ENCODE data around the gene PHOSPHO1.
A peak's percentile ranks its signal among the peaks of the same experiment; 100 is the strongest.
"Not testable (repeated sequence)": the region's sequence is repeated elsewhere in the genome, so short reads cannot be mapped to it uniquely, and the experiment has no call there.

The PHOSPHO1 gene, protein sequence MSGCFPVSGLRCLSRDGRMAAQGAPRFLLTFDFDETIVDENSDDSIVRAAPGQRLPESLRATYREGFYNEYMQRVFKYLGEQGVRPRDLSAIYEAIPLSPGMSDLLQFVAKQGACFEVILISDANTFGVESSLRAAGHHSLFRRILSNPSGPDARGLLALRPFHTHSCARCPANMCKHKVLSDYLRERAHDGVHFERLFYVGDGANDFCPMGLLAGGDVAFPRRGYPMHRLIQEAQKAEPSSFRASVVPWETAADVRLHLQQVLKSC

DNA sequence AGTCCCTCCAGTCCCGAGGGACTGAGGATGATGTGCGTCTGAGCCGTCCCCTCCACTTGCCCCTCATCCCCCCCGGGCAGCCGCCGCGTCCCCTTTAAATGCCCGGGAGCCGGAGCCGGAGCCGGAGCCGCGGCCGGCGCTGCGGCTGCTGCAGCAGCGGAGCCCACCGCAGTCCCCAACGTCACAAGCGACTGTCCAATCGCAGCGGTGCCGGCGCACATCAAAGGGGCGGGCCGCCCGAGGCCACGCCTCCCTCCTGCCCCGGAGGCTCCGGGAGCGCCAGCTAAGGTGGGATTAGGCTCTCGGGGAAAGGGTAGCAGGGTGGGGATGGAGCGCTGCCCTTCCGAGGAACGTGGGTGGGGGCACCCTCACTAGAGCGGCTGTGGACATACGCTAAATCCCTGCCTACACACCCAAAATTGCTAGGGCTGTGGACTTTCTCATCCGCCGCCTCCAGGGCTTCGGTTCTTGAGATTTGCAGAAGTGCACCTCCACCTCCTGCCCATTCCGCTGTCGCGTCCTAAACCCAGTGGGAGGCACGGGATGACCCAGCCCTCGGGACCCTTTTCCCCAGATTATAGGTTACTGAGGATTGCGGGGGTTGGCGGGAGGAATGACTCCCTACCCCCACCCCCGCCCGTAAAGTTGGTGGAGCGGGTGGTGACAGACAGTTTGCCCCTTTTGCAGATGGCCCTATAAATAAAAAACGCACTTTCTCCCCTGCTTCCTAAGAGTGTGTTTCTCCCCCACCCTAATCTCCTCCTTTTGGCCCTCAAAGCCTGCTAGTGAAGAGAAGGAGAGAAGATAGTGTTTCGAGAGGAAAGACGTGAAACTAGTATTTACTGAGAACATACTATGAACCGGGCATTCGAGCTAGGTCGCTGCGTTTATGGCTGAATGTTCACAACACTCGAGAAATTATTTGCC lies at the start of gene PHOSPHO1:
Gene PHOSPHO1 (minus strand): TSS at position 152 of the 927 bp plus-strand sequence. CDS start 4,096 bp downstream, outside the sequence.
- peak; percentile 84 for DNase-seq (ENCODE audit: low spot score)

DNA sequence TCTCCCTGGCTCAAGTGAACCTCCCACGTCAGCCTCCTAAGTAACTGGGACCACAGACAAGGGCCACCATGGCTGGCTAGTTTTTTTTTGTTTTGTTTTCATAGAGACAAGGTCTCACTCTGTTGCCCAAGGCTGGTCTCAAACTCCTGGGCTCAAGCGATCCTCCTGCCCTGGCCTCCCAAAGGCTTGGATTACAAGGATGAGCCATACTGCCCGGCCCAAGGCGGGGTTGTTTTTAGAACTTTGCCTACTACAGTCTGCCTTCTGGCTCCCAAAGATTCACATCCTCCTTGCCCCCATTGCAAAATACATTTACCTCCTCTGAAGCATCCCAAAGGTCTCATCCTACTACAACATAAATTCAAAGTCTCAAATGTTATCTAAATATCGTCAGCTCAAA lies 49.5 kb upstream of the PHOSPHO1 start:
- DNase-seq (ENCODE audit: low spot score): no peak

DNA sequence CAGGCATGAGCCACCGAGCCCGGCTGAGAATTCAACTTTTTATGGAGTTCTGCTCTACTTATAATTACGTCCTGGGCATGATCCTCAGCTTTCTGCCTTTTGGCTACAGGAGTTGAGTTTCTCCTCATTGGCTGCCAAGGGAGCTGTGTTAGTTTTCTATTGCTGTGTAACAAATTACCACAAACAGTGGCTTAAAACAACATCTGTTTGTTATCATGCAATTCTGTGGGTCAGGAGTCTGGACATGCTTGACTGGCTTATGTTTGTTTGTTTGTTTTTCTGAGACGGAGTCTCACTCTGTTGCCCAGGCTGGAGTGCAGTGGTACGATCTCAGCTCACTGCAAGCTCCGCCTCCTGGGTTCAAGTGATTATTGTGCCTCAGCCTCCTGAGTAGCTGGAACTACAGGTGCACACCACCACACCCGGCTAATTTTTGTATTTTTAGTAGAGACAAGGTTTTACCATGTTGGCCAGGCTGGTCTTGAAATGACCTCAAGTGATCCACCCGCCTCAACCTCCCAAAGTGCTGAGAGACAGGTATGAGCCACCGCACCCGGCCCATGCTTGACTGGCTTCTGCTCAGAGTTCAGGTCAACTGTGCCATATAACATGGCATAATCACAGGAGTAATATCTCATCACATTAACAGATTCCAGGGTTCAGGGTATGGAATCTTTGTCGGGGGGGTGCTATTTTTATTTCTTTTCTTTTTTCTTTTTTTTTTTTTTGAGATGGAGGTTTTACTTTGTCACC lies 48.9 kb upstream of the PHOSPHO1 start:
- DNase-seq (ENCODE audit: low spot score): not testable (repeated sequence)

DNA sequence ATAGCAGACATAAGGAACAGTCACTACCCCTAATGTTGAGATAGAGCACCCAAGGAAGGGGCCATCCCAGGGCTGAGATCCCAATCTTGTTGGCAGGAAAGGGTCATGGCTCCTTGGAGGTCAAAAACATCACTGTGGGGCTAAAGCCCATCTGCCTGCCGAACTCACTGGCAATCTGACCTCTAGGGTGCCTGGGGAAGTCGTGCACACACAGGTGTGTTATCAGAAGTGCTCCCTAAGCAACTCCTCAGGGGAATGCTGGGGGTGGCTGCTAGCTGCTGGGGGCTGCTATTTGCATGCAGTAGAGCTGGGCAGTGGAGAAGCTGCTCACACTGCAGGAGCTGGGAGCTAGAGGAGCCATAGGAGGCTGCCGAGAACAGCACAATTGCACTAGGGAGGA lies 47.5 kb upstream of the PHOSPHO1 start:
- no peak for DNase-seq (ENCODE audit: low spot score)

DNA sequence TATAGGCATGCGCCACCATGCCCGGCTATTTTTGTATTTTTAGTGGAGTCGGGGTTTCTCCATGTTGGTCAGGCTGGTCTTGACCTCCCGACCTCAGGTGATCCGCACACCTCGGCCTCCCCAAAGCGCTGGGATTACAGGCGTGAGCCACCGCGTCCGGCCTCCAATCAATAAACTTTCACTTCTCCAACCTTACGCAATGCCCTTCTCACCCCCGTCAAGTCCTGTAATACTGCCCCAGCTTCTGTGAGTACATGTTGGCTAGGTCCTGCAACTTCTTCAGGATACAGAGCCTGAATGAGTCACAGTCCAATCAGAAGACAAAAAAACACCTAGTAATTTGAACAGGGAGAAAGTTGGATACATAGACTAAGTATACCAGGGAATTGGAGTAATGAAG lies 47.1 kb upstream of the PHOSPHO1 start:
- no peak for DNase-seq (ENCODE audit: low spot score)

DNA sequence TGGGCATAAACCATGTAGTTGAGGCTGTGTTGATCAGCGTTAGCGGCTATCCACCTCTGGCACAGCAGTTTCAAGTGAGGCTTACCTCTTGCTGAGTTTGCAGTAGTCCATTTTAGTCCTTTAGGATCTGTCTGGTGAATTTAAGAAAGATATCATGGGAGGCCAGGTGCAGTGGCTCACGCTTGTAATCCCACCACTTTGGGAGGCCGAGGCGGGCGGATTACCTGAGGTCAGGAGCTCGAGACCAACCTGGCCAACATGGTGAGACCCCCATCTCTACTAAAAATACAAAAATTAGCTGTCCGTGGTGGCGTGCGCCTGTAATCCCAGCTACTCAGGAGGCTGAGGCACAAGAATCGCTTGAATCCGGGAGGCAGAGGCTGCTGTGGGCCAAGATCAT lies 45.4 kb upstream of the PHOSPHO1 start:
- DNase-seq (ENCODE audit: low spot score): not testable (repeated sequence)

DNA sequence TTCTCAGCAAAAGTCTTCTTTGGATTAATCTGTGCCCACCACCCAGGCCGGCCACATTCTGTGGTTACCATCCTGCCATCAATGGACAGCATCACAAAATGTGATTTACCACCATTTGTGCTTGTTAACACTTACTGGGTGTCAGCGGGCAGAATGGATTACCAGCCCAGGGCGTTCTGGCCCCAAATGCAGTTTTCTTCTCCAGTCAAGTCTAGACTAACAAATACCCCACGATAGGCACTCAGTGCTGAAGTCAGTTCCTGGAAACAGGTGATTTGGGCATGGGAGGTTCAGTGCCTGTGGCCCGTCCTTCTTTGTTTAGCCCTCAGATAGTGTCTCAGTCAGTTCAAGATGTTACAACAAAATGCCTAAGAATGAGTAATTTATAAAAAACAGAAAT lies 38.8 kb upstream of the PHOSPHO1 start:
- no peak for DNase-seq (ENCODE audit: low spot score)

DNA sequence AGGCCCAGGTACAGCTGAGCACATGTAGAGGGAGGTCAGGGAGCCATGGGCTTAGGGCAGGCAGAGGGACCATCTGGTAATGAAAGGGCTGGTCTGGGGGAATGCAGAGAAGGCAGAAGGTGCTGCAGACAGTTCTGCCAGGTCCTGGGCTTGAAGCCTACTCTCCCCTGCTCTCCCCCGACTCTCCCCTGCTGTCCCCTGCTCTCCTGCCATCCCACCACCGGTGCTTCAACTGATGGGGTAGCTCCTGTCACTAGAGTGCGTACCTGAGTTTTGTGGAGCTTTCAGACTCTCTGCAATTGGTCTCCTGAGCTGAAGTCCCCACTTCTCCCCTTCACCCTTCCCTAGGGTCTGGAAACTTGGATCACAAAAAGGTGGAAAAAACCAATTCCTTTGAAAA lies 37.3 kb upstream of the PHOSPHO1 start:
- DNase-seq (ENCODE audit: low spot score): no peak

DNA sequence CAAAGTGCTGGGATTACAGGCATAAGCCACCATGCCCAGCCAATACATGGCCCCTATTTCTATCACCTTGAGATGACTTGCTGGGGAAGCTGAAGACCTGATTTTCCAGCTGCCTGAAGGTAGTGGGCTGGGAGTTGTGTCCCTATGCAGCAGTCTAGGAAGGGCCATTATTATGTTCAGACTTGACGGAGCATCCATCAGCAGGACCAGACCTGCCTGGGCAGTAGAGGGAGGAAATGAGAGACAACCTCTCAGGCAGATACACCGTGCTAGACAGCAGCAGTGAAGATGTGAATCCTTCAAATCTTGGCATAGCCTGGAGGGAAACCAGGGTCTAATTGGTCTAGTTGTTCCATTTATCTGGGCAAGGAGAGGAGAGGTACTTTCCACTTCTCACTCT lies 35.6 kb upstream of the PHOSPHO1 start:
- DNase-seq (ENCODE audit: low spot score): no peak

DNA sequence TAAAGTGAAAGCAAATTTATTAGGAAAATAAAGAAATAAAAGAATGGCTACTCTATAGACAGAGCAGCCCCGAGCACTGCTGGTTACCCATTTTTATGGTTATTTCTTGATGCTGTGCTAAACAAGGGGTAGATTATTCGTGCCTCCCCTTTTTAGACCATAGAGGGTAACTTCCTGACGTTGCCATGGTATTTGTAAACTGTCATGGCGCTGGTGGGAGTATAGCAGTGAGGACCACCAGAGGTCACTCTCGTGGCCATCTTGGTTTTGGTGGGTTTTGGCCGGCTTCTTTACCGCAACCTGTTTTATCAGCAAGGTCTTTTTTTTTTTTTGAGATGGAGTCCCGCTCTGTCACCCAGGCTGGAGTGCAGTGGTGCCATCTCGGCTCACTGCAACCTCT lies 31.0 kb upstream of the PHOSPHO1 start:
- not testable (repeated sequence) for DNase-seq (ENCODE audit: low spot score)

DNA sequence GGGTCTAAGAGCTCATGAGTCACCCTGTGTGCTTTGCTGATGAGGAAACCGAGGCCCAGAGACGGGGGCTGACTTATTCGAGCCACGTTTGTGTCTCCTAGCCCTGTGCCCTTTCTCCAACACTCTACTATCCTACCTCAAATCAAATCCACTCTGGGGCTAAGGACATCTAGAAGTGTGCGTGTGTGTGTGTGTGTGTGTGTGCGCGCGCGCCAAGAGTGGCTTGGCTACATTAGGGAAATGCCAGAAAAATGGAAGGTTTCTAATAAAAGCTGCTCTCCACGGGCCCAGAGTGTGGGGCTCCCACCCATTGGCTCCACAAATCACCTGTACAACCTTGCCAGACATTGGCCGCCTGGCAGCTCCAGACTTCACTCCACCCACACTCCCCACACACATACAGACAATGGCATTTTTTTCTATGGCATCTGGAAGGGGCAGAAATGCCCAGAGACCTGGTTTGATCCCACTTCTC lies 30.3 kb upstream of the PHOSPHO1 start:
- DNase-seq (ENCODE audit: low spot score): no peak

DNA sequence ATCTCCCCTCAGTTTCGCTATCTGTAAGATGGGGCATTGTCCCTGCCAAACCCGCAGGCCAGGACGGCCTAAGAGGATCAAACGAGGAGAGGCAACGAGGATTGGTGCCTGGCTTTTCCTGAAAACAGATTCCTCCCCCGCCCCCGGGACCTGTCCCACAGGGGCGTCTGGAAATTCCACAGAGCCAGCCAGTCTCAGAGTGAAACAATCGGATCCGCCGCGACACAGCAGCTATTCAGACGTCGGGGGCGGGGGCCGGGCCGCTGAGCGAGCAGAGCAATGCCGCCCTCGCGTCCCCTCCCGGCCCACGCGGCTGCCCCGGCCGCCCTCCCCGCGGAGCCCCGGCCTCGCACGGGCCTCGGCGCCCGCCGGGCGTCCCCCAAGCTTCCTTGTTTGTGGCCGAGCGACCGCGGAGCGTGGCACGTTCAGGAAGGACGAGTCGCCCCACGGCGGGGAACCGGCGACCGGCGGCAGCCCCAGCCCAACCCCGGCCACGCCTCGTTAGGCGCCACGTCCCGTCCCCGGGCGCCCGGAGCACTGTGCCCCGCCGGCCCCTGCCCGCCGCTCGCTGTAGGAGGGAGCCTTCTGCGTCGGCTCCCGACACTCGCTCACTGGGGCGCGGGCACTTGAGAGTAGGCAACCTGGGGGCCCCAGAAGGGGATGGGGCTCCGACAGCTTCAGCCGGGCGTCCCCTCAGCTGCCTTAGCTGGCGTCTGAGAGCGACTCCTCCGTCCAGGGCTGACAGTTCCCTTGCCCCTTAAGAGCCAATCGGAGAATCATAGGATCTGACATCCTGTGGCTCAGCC lies 29.6 kb upstream of the PHOSPHO1 start:
- peak; percentile 42 for DNase-seq (ENCODE audit: low spot score)

DNA sequence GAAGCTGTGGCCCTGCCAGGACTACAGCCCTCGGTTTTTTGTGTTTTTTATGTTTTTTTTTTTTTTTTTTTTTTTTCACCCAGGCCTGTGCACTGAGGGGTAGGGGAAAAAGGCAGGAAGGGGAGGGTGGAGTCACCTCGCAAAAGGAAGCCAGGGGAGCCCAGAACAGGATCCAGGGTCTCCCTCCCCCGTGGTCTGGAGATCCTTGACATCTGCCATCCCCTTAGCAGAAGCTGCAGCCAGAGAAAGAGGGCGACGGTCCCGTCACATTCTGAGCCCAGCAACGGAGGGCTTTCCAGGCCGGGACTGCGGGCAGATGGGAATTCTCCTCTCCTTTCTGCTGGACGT lies 29.1 kb upstream of the PHOSPHO1 start:
- DNase-seq (ENCODE audit: low spot score): no peak

DNA sequence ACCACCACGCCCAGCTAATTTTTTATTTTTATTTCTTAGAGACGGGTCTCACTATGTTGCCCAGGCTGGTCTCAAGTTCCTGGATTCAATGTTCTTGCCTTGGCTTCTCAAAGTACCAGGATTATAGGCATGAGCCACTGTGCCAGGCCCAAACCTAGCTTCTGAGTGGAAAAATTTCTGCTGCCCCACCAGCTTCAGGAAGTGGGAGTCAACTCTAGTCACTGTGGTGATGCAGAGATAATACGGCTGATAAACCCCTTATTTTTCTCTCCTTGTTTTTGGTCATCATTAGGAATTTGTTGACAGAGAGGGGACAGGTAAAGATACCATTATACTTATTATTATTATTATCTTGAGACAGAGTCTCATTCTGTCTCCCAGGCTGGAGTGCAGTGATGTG lies 27.8 kb upstream of the PHOSPHO1 start:
- no peak for DNase-seq (ENCODE audit: low spot score)

DNA sequence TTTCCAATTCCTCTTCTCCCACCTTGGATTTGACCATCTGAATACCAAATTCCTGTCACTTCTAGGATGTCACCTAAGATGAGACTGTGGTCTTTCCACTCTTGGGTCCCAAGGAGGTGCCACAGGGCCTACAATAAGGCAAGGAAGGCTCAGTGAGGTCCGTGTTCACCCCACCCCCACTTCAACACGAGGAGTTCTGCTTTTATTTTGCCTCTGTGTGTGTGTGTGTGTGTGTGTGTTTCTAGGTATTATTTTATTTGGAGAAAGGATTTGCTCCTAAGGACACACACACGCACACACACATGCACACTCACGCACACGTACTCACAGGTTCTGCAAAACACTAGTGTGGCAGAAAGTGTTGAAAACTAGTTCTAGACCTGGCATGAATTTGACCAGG lies 24.5 kb upstream of the PHOSPHO1 start:
- no peak for DNase-seq (ENCODE audit: low spot score)

DNA sequence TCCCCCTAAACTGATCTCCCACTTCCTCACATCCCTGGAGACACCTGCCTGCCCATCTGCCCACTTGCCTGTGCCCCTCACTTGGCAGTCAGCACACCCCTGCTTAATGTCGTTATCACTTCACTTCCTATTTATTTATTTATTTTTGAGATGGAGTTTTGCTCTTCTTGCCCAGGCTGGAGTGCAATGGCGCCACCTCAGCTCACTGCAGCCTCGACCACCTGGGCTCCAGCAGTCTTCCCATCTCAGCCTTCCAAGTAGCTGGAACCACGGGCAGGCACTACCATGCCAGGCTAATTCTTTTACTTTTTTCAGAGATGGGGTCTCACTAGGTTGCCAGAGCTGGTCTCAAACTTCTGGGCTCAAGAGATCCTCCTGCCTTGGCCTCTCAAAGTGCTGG lies 23.5 kb upstream of the PHOSPHO1 start:
- no peak for DNase-seq (ENCODE audit: low spot score)

DNA sequence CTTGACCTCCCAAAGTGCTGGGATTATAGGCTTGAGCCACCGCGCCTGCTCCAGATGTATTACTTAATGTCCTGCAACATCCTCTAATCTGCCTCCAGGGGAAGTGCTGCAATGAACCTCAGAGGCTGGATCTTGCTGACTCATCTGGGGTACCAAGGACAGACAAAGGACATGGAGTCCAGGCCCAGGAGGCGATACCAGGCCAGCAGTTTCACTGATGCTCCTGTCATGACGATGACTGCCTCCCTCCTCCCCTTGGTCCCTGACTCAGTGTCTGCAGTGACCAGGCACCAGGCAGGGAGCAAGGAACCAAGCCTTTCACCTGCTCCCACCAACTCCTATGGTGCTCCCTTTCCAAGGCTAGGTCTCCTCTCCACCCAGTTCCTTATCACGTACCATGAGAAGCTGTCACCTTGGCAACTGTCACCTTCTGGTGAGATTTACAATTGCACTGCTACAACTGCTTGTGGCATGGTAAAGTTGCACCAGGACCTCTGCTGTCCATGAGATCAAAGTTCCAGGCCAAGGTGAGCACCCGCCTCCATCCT lies 21.6 kb upstream of the PHOSPHO1 start:
- no peak for DNase-seq (ENCODE audit: low spot score)

DNA sequence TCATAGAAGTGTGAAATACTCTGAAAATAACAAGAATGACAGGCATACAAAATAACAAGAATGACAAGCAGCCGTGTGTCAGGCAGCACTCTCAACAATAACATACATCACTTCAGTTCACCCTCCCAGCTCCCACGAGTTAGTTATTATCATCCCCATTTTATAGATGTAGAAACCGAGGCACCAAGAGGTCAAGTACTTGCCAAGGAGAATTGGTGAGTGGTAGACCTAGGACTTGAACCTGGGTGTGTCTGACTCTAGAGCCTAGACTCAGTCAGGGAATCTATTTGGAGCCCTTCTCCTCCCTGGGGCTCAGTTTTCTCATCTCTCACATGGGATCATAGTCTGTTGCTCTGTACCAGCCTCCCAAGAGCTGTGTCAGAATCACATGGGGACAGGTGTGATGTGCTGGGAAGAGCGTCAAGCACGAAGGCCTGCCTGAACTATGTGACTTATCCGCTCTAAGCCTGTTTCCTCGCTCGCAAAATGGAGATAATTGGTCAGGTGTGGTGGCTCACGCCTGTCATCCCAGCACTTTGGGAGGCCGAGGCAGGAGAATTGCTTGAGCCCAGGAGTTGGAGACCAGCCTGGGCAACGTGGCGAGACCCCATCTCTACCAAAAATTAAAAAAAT lies 19.4 kb upstream of the PHOSPHO1 start:
- DNase-seq (ENCODE audit: low spot score): no peak

DNA sequence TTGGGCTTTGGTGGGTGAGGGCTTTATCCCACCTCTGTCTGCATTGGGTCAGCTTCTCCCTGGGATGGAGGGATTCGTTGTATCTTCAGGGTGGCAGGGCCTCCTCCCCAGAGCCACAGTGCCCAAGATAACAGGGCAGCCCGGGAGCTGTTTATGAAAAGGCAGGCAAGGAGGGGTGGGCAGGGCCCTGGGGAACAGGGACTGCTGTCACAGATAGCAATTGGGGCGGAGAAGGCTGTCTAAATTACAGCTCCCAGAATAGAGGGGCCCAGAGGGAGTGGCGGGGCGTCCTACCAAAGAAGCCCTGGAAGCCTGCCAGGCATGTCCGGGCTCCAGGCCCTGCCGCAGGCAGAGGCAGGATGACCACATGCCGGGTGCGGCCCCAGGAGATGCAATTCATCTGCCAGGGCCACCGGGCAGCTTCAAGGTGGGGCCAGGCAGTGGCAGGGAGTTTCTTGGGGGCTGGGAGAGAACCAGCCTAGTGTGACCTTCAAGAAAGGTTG lies 18.8 kb upstream of the PHOSPHO1 start:
- no peak for DNase-seq (ENCODE audit: low spot score)

DNA sequence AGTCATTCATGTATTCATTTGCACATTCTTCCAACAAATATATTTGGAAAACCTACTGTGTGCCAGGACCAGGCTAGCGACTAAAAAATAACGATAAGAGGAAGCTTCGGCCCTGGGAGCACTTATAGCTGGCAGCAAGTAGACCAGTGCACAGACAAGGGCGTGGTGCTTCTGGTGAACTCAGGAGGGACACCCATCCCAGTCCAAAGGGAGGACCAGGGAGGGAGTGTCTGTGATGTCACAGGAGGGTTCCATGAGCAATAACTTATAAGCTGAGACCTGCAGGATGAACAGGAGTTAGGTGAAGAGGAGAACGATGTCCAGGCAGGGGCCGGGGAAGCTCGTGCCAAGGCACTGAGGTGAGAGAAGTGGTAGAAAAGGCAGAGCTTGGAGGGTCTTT lies 17.4 kb upstream of the PHOSPHO1 start:
- no peak for DNase-seq (ENCODE audit: low spot score)

DNA sequence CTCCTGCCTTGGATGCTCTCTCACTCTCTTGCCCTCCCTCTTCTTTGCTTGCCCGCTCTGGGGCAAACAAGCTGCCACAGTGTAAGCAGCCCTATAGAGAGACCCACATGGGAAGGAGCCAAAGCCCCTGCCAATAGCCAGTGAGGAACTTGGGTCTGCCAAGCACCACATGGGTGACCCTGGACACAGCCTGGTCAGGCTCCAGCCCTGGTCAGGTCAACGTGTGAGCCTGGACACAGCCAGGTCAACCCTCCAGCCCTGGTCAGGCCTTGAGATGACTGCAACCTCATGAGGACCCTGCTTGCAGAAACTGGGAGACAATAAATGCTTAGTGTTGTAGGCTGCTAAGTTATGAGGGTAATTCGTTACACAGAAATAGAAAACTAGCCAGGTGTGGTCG lies 14.3 kb upstream of the PHOSPHO1 start:
- DNase-seq (ENCODE audit: low spot score): no peak
